SHP77 treated with DMSO at 0.1 percent for 48 hours (cell line): Measurements from ENCODE around the gene FHOD3.

Source experiments
- DNase-seq: peaks from one replicate; lab custom pipeline; 2025; lab: John Stamatoyannopoulos, UW

Gene FHOD3

GRCh38 chr18:36665952-36666351 is 368.4 kb downstream of the FHOD3 start:
- no peak for DNase-seq

- DNase-seq: no peak
Measured at GRCh38 chr18:36667811-36668210, 370.3 kb downstream of the FHOD3 start.

GRCh38 chr18:36668349-36668748 is 370.8 kb downstream of the FHOD3 start:
- DNase-seq: no peak

- peak; percentile 74 for DNase-seq
Measured at GRCh38 chr18:36672437-36673344, 375.2 kb downstream of the FHOD3 start.

GRCh38 chr18:36673452-36673851 is 375.9 kb downstream of the FHOD3 start:
- no peak for DNase-seq

GRCh38 chr18:36675076-36675475 is 377.6 kb downstream of the FHOD3 start:
- no peak for DNase-seq

GRCh38 chr18:36675542-36675941 is 378.0 kb downstream of the FHOD3 start:
- no peak for DNase-seq

- DNase-seq: no peak
Measured at GRCh38 chr18:36676629-36677028, 379.1 kb downstream of the FHOD3 start.

- no peak for DNase-seq
Measured at GRCh38 chr18:36680042-36680441, 382.5 kb downstream of the FHOD3 start.

- no peak for DNase-seq
Measured at GRCh38 chr18:36685580-36685979, 388.1 kb downstream of the FHOD3 start.

GRCh38 chr18:36688020-36688965 is 390.8 kb downstream of the FHOD3 start:
- no peak for DNase-seq

- DNase-seq: no peak
Measured at GRCh38 chr18:36692371-36692770, 394.9 kb downstream of the FHOD3 start.

- DNase-seq: no peak
Measured at GRCh38 chr18:36692921-36693332, 395.4 kb downstream of the FHOD3 start.

- DNase-seq: peak; percentile 78
Measured at GRCh38 chr18:36693931-36694620, 396.6 kb downstream of the FHOD3 start.

- no peak for DNase-seq
Measured at GRCh38 chr18:36695806-36696205, 398.3 kb downstream of the FHOD3 start.

- no peak for DNase-seq
Measured at GRCh38 chr18:36697905-36698304, 400.4 kb downstream of the FHOD3 start.

- no peak for DNase-seq
Measured at GRCh38 chr18:36700955-36701354, 403.4 kb downstream of the FHOD3 start.

GRCh38 chr18:36702401-36703013 is 405.0 kb downstream of the FHOD3 start:
- no peak for DNase-seq

- DNase-seq: no peak
Measured at GRCh38 chr18:36704156-36704555, 406.6 kb downstream of the FHOD3 start.

GRCh38 chr18:36706134-36706881 is 408.8 kb downstream of the FHOD3 start:
- DNase-seq: no peak

GRCh38 chr18:36708366-36708765 is 410.9 kb downstream of the FHOD3 start:
- DNase-seq: no peak
